Stimulated activated CD4-positive, alpha-beta T cell treated with anti-CD3 and anti-CD28 coated beads, Interleukin-12 subunit alpha, Interleukin-12 subunit beta, amount 100 ng/mL, for 24 hours (primary cell): Measurements from ENCODE around the gene MYO15A.
A peak's percentile ranks its signal among the peaks of the same experiment; 100 is the strongest.

Source experiments
- DNase-seq, 2 experiments: peaks; one replicate each; pipeline ENCODE4 v3.0.0-alpha.2; 2020; ENCODE audit warnings: low read depth in 2 of 2

MYO15A gene

GRCh38 chr17:18218756-18219415, 110.3 kb downstream of the MYO15A start:
- no peak for DNase-seq

- DNase-seq, result no peak
Observed at GRCh38 chr17:18224053-18224386, 115.5 kb downstream of the MYO15A start.

GRCh38 chr17:18224387-18225120, 116.0 kb downstream of the MYO15A start:
- no peak for DNase-seq

DNA sequence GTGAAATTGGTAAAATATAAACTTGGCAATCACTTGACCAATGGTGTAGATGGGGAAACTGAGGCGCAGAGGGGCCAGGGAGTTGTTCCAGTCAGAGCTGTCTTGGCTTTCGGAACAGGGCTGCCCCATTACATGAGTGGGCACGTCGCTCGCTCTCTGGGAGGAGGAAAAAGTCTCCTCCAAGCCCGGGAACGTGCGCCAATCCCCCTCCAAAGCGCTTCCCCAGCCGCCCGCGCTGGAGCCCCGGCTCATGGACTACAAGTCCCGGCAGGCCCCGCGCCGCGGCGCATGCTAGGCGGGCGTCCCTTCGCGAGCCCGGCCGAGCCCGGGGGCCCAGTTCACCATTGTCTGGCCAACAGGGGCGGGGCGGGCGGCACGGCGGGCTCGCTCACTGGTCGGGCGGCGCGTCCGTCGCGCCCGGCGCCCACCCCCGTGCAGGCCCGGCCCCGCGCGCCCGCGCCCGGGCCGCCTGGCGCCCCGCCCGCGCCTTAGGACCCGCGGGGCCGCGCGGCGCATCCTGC, 116.6 kb downstream of the MYO15A start, which contains the start of gene LLGL1:
TSS of gene LLGL1 (plus strand) at position 515 of the 521 bp plus-strand sequence. CDS start 48 bp downstream, outside the sequence.
- DNase-seq, result peak; percentile 89 to 94

- DNase-seq, result no peak
Observed at GRCh38 chr17:18225642-18226283, 117.2 kb downstream of the MYO15A start.

DNA sequence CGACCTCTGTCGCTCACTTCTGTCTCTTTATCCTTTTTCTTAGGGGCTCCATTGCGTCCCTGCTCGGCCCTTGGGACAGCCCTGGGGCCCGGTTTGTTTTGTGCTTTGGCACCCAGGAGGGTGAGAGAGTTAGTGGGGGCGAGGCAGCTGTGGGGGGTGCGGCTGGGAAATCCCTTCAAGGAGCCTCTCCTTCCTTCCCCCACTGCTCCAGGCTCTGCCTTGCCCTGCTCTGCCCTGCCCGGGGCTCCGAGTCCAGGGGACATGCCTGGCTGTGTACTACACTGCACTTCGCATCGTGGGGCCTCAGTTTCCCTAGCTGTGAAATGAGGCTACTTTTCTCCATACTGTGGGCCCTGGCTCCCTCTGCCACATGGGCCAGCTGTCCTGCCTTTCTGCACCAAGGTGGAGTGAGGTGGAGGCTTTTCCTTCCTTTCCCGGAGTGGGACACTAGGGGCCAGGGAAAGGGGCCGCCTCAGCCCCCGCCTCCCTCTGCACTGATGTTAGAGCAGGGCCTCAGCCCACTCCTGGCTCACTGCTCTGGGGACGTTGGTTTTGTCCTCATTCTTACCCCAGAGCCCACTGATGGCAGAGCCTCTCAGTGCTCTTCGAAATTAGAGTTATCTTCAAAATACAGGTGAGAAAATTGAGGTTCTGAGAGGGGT, 117.9 kb downstream of the MYO15A start:
- no peak for DNase-seq

GRCh38 chr17:18227635-18228034, 119.1 kb downstream of the MYO15A start:
- no peak for DNase-seq

DNA sequence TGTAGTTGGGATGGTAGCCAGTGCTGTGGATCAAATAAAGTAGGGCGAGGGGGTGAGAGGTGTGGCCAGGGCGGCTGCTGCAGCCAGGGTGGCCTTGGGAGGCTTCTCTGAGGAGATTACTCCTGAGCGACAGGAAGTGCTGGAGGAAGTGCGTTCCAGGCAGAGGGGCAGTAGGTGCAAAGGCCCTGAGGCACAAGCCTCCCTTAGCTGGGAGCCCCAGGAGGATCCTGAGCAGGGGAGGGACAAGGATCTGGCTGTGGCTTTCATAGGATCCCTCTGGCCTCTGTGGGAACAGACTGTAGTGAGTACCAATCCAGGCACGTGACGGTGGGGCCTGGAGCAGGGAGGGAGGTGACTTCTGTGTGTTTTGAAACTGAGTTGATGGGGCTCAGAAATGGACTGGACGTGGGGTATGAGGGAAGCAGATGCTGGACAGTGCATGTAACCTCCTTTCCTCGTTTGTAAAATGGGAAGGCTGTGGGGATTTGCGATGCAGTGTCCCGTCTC, 119.7 kb downstream of the MYO15A start:
- no peak for DNase-seq

DNA sequence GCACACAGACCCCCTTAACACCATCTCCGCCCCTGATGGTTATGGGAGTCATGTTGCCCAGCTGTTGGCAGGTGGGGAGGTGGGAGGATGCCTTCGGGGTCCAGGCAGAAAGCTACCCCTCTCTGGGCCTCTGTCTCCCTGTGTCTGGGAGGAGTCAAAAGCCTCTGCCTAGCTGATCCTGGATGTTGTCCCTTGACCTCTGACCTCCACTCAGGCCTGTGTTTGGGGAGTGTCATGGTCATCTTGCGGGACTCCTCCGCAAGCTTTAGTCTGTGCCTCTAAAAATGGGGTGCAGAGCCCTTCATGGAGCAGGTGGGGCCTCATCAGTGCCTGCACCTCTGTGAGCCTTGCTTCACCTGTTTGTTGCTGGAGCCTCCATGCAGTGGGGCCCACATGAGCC, 120.7 kb downstream of the MYO15A start:
- DNase-seq, result no peak
